Measurements from ENCODE around the gene CSMD2. TPM values are rescaled to one million over a fixed set of nuclear protein-coding genes. Genes with fewer than 3 reads are reported as not detected.

CSMD2 gene
- total RNA-seq, 1 experiment from 2014 or later, result 0.22 TPM

DNA sequence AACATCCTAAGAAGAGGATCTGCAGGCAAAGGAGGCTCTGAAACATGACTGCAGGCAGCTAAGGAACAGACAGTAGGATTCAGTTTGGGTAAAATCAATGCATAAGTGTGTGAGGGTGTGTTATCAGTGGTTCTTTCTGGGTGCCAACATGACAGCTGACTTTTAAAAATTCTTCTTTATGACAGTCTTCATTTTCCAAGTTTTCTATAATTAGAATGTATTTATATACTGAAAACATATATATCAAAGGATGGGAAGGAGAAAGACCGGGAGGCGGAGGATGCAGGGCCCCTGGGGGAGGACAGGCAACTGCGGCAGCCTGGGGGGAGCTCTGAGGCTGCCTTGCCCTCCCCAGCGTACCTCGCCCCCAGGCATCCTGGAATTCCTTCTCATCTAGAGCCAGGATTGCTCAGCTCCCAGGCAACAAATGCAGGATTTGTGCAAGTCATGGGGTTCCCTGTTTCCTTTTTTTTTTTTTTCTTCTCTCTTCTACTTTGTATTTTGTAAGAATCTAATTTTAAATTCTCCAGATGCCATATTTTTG is 104.8 kb downstream of the CSMD2 start:
- ATAC-seq (no peak), DNase-seq (ENCODE audit: low read depth, low spot score) (no peak)
- H4K20me1 ChIP-seq (ENCODE audit: insufficient read depth), result no peaks in the 10 kb centered on the region
- no peaks in the 10 kb centered on the region for H3K36me3 ChIP-seq (ENCODE audit: control insufficient read depth in 1 of 2, insufficient read depth in 2 of 2, low read length in 2 of 2)
- H3K9me2 ChIP-seq (ENCODE audit: insufficient read depth), result no peaks in the 10 kb centered on the region
- H3K4me2 ChIP-seq (ENCODE audit: low read length), result no peak overlapping the region
- intact Hi-C loops (cut with micrococcal nuclease), result no loop called here
- TF ChIP-seq CEBPB (IDR thresholded peaks at IDR 0.05; ENCODE audit: low read depth) (no peak), CBX3 (IDR thresholded peaks at IDR 0.05; ENCODE audit: low read depth) (no peak), RAD21 (IDR thresholded peaks at IDR 0.05; ENCODE audit: low read depth) (no peak), ZFX (IDR thresholded peaks at IDR 0.05) (no peak), POLR2AphosphoS5 (IDR thresholded peaks at IDR 0.05; ENCODE audit: low read depth, low read length) (no peak), EZH2phosphoT487 (IDR thresholded peaks at IDR 0.05; ENCODE audit: borderline replicate concordance) (no peak), TCF7L2 (IDR thresholded peaks at IDR 0.05; ENCODE audit: borderline replicate concordance, extremely low read depth, insufficient read depth, insufficient read length) (no peak), POLR2A (IDR thresholded peaks at IDR 0.05; ENCODE audit: borderline replicate concordance, extremely low read depth, insufficient read depth, insufficient read length) (no peak), JUND (IDR thresholded peaks at IDR 0.05) (no peak), ZNF274 (IDR thresholded peaks at IDR 0.05; ENCODE audit: low read depth, low read length) (no peak)
- ChIA-PET CTCF (no interaction called here), RAD21 (ENCODE audit: low non-redundant PET in 1 of 2, low total read pairs in 2 of 2, uncharacterized antibody in 2 of 2, unreplicated experiment in 2 of 2) (no interaction called here), POLR2A (no interaction called here)
- peaks cover 7% of the 10 kb centered on the region; the same call in 1 of the 2 replicates for H3K27me3 ChIP-seq (ENCODE audit: insufficient read depth, low read length)
- H3K79me2 ChIP-seq (ENCODE audit: insufficient read depth, low read length), result no peaks in the 10 kb centered on the region
- no peaks in the 10 kb centered on the region for H3K4me1 ChIP-seq (ENCODE audit: control insufficient read depth in 1 of 2, insufficient read depth in 2 of 2, low read length in 2 of 2)
- H2AFZ ChIP-seq (ENCODE audit: low read depth, low read length, poor library complexity, severe bottlenecking), result no peak overlapping the region
- BruUV-seq (replicated peaks), result no TSS peak
- no peak overlapping the region for H3K27ac ChIP-seq (ENCODE audit: low read depth, low read length)
- no peaks in the 10 kb centered on the region for H3K9me3 ChIP-seq (ENCODE audit: control insufficient read depth in 1 of 2, insufficient read depth in 1 of 2, low read depth in 1 of 2, low read length in 2 of 2)
- H3K9ac ChIP-seq (ENCODE audit: low read length), result no peak overlapping the region
- no peak overlapping the region for H3K4me3 ChIP-seq (replicated peaks in 1 of 2; ENCODE audit: low read depth in 1 of 2, low read length in 2 of 2)

DNA sequence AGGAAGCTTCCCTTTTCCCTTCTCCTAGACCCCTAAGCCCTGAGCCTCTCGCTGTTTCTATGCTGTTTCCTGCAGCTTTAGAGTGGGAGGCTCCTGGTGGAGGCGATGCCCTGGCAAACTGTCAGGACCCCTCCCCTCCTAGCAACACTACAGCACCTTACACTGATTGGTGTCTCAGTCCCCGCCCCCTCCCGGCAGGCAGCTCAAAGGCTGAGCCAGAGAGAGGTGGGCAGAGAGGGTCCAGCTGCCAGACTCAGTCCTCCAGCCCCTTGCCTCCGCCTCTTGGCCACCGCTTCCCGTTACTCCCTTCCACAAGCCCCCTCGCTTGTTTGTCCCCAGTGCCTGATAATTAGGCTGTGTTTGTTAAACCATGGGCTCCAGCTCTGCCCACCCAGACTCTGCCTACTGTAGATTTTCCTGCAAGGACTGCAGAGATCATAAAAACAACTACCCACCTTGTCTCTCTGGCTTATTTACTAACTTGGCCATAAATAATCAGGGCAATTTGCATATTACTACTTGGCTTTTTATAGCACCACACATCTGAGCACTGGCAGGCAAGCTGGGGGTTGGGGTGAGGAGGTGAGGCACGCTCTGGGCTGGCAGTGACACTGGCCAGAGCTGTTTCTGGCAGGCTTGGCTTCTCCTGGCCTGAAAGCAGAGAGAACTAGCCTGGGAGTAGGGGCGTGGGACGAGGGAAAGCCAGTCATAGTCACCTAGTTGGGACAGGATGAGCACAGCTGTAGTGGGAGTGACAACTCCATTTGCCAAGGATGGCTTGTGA is 107.5 kb downstream of the CSMD2 start:
- Histone ChIP-seq H3K4me3 (replicated peaks in 1 of 2; ENCODE audit: low read depth in 1 of 2, low read length in 2 of 2) (no peak overlapping the region), H3K27ac (ENCODE audit: low read depth, low read length) (no peak overlapping the region), H2AFZ (ENCODE audit: low read depth, low read length, poor library complexity, severe bottlenecking) (no peak overlapping the region), H3K27me3 (ENCODE audit: insufficient read depth, low read length) (peaks cover 6% of the 10 kb centered on the region; the same call in 1 of the 2 replicates), H3K4me1 (ENCODE audit: control insufficient read depth in 1 of 2, insufficient read depth in 2 of 2, low read length in 2 of 2) (no peaks in the 10 kb centered on the region), H3K9ac (ENCODE audit: low read length) (no peak overlapping the region), H3K9me2 (ENCODE audit: insufficient read depth) (no peaks in the 10 kb centered on the region), H3K79me2 (ENCODE audit: insufficient read depth, low read length) (no peaks in the 10 kb centered on the region), H3K4me2 (ENCODE audit: low read length) (no peak overlapping the region), H3K36me3 (ENCODE audit: control insufficient read depth in 1 of 2, insufficient read depth in 2 of 2, low read length in 2 of 2) (no peaks in the 10 kb centered on the region), H4K20me1 (ENCODE audit: insufficient read depth) (no peaks in the 10 kb centered on the region), H3K9me3 (ENCODE audit: control insufficient read depth in 1 of 2, insufficient read depth in 1 of 2, low read depth in 1 of 2, low read length in 2 of 2) (no peaks in the 10 kb centered on the region)
- POLR2A ChIA-PET, result no interaction called here
- RAD21 ChIA-PET (ENCODE audit: low non-redundant PET in 1 of 2, low total read pairs in 2 of 2, uncharacterized antibody in 2 of 2, unreplicated experiment in 2 of 2), result no interaction called here
- ATAC-seq, result no peak
- DNase-seq (ENCODE audit: low read depth, low spot score), result no peak
- BruUV-seq (replicated peaks), result no TSS peak
- CTCF ChIA-PET, result no interaction called here
- intact Hi-C loops (cut with micrococcal nuclease), result no loop called here
- TF ChIP-seq SRF (IDR thresholded peaks at IDR 0.05; ENCODE audit: low read depth), result no peak
- no peak for TF ChIP-seq RAD21 (IDR thresholded peaks at IDR 0.05; ENCODE audit: low read depth)
- no peak for TF ChIP-seq POLR2AphosphoS5 (IDR thresholded peaks at IDR 0.05; ENCODE audit: low read depth, low read length)
- TF ChIP-seq CEBPB (IDR thresholded peaks at IDR 0.05; ENCODE audit: low read depth), result no peak
- TF ChIP-seq EZH2 (IDR thresholded peaks at IDR 0.05), result no peak
- no peak for TF ChIP-seq EZH2phosphoT487 (IDR thresholded peaks at IDR 0.05; ENCODE audit: borderline replicate concordance)
- TF ChIP-seq, protein P1, sequence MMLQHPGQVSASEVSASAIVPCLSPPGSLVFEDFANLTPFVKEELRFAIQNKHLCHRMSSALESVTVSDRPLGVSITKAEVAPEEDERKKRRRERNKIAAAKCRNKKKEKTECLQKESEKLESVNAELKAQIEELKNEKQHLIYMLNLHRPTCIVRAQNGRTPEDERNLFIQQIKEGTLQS (IDR thresholded peaks at IDR 0.05), result no peak
- TF ChIP-seq, protein P2, sequence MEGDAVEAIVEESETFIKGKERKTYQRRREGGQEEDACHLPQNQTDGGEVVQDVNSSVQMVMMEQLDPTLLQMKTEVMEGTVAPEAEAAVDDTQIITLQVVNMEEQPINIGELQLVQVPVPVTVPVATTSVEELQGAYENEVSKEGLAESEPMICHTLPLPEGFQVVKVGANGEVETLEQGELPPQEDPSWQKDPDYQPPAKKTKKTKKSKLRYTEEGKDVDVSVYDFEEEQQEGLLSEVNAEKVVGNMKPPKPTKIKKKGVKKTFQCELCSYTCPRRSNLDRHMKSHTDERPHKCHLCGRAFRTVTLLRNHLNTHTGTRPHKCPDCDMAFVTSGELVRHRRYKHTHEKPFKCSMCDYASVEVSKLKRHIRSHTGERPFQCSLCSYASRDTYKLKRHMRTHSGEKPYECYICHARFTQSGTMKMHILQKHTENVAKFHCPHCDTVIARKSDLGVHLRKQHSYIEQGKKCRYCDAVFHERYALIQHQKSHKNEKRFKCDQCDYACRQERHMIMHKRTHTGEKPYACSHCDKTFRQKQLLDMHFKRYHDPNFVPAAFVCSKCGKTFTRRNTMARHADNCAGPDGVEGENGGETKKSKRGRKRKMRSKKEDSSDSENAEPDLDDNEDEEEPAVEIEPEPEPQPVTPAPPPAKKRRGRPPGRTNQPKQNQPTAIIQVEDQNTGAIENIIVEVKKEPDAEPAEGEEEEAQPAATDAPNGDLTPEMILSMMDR (IDR thresholded peaks at IDR 0.05 in 2 of 3, conservative IDR thresholded peaks at IDR 0.05 in 1 of 3; ENCODE audit: borderline replicate concordance in 1 of 3, insufficient read depth in 1 of 3, low read depth in 2 of 3, low read length in 2 of 3), result no peak
- TF ChIP-seq ZNF274 (IDR thresholded peaks at IDR 0.05; ENCODE audit: low read depth, low read length), result no peak
- no peak for TF ChIP-seq SP1 (IDR thresholded peaks at IDR 0.05; ENCODE audit: low read depth)
- TF ChIP-seq JUND (IDR thresholded peaks at IDR 0.05), result no peak
- TF ChIP-seq, protein P3, sequence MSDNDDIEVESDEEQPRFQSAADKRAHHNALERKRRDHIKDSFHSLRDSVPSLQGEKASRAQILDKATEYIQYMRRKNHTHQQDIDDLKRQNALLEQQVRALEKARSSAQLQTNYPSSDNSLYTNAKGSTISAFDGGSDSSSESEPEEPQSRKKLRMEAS (IDR thresholded peaks at IDR 0.05), result no peak
- no peak for TF ChIP-seq ZFX (IDR thresholded peaks at IDR 0.05)
- TF ChIP-seq YY1 (IDR thresholded peaks at IDR 0.05; ENCODE audit: extremely low read depth, insufficient replicate concordance, low read depth, low read length), result no peak
